H7 (cell line): Measurements from ENCODE around the gene C19orf53. TPM values are rescaled to one million over a fixed set of nuclear protein-coding genes. Genes with fewer than 3 reads are reported as not detected.
"Not testable (repeated sequence)": the region's sequence is repeated elsewhere in the genome, so short reads cannot be mapped to it uniquely, and the experiment has no call there.

Experiments
- DNase-seq: peaks from one replicate; pipeline ENCODE4 v3.0.0; 2012
- H3K27me3 ChIP-seq: 2 replicates; pipeline ENCODE4 v1.6.0; 2011; ENCODE audit warnings: mild to moderate bottlenecking, low read length; ENCODE audit not compliant: control insufficient read depth, insufficient read depth
- H3K36me3 ChIP-seq: replicated peaks from 2 replicates; pipeline ENCODE4 v1.5.1; 2011; ENCODE audit warnings: low read length; ENCODE audit not compliant: control insufficient read depth, insufficient read depth
- H3K4me3 ChIP-seq: 2 replicates; pipeline ENCODE4 v1.5.1; 2011; ENCODE audit warnings: low read depth, mild to moderate bottlenecking, control low read depth, low read length, moderate library complexity; ENCODE audit not compliant: insufficient read depth
- total RNA-seq: library from RNA; depleted of rRNA; stranded (reverse); fragments of >200 nt; shearing (Covaris generic); gene quantifications from 2 replicates; pipeline ENCODE4 v1.2.3, GENCODE V29; 2014

The C19orf53 gene
- total RNA-seq, 1 experiment from 2014 or later: 120 TPM

- H3K36me3 ChIP-seq: peaks cover 16% of the 10 kb centered on the region
- not testable (repeated sequence) for H3K4me3 ChIP-seq, H3K27me3 ChIP-seq, DNase-seq
Observed at GRCh38 chr19:13753622-13754021, 20.6 kb upstream of the C19orf53 start.

- Histone ChIP-seq H3K36me3 (peaks cover 21% of the 10 kb centered on the region), H3K4me3 (no peak overlapping the region), H3K27me3 (no peaks in the 10 kb centered on the region)
- no peak for DNase-seq
Observed at GRCh38 chr19:13756210-13756609, 18.0 kb upstream of the C19orf53 start.

DNA sequence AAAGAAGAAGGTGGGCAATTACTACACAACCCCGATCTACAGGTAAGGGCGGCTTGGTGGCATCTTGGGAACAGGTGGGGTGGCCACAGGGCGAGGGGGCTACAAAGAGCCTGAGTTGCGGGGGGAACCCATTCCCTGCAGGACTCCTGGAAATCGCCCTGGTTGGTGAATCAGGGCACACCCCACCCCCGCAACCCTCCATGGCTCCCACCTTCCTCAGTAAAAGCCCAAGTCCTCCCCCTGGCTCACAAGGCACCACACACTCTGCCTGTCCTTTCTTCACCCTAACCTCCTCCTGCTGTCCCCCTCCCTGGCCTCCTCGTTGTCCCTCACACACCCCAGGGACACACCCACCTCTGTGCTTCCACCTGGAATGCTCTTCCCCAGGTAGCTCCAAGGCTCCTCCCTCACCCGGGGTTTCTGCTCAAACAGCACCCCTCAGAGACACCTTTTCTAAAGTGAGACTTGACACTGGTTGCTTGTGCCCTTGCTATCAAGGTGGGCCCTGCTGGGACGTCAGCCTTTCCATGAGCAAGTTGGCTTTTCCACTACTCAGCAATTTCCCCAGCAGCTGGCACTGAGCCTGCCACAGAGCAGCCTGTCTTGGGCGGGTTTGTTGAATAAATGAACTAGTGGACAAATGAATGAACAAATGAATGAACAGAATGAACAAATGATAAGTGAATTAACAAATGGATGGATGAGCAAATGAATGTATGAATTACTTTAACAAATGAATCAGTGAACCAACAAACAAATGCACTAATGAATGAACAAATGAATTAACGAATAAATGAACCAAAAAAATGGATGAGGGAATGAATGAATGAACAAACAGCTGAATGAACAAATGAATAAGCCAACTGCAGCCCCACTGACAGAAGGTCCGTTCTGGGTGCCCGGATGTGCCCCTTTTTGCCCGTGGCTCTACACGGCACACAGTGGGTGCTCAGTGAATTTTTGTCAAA, 16.2 kb upstream of the C19orf53 start:
- Histone ChIP-seq H3K27me3 (no peaks in the 10 kb centered on the region), H3K4me3 (no peak overlapping the region), H3K36me3 (peaks cover 20% of the 10 kb centered on the region)
- no peak for DNase-seq

DNA sequence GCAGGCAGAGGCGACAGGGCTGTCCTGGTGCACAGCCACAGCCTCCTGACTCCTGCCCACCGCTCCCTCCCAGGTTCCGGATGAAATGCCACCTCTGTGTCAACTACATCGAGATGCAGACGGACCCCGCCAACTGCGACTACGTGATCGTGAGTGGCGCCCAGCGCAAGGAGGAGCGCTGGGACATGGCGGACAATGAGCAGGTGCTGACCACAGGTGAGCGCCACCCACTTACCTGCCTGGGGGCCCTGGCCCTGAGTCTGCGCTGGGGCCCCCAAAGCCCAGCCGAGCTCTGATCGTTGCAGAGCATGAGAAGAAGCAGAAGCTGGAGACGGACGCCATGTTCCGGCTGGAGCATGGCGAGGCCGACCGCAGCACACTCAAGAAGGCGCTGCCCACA, 15.5 kb upstream of the C19orf53 start:
- Histone ChIP-seq H3K4me3 (no peak overlapping the region), H3K36me3 (peaks cover 22% of the 10 kb centered on the region), H3K27me3 (no peaks in the 10 kb centered on the region)
- no peak for DNase-seq

DNA sequence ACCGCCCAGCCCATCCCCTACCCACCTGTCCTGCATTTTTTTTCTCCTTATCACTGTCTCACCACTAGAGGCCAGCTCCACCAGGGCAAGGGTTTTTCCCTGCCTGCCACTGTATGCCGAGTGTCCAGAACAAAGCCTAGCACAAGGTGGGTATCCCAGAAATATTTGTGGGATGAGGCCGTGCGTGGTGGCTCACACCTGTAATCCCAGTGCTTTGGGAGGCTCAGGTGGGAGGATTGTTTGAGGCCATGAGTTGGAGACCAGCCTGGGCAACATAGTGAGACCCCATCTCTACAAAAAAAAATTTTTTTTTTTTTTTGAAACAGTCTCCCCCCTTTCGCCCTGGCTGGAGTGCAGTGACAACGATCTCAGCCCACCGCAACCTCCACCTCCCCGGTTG, 12.8 kb upstream of the C19orf53 start:
- Histone ChIP-seq H3K4me3 (no peak overlapping the region), H3K27me3 (no peaks in the 10 kb centered on the region), H3K36me3 (peaks cover 12% of the 10 kb centered on the region)
- no peak for DNase-seq

DNA sequence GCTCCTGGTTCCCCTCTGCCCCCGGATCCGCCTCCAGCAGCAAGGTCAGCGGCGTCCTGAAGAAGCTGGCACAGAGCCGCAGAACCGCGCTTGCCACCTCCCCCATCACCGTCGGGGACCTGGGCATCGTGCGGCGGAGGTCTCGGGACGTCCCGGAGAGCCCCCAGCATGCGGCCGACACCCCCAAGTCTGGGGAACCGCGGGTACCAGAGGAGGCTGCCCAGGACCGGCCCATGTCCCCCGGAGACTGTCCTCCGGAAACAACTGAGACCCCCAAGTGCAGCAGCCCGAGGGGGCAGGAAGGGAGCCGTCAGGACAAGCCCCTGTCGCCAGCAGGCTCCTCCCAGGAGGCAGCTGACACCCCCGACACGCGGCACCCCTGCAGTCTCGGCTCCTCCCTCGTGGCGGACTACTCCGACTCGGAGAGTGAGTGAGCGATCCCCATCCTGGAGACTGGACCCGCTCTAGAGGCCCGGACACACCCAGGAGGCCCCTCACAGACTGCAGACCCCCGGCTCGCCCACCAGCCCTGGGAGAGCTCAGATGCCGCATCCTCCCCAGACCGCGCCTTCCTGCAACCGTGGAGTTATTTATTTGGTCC, 11.5 kb upstream of the C19orf53 start:
- no peaks in the 10 kb centered on the region for H3K27me3 ChIP-seq
- peak; percentile 65 for DNase-seq
- peaks cover 11% of the 10 kb centered on the region for H3K36me3 ChIP-seq
- H3K4me3 ChIP-seq: no peak overlapping the region

GRCh38 chr19:13763265-13763664, 11.0 kb upstream of the C19orf53 start:
- no peak overlapping the region for H3K4me3 ChIP-seq
- H3K27me3 ChIP-seq: no peaks in the 10 kb centered on the region
- DNase-seq: peak; percentile 34
- H3K36me3 ChIP-seq: peaks cover 10% of the 10 kb centered on the region

- no peaks in the 10 kb centered on the region for H3K27me3 ChIP-seq
- peak; percentile 93 for DNase-seq
- peaks cover 7% of the 10 kb centered on the region for H3K36me3 ChIP-seq
- H3K4me3 ChIP-seq: peak within 1 kb of the TSS; percentile 73
Observed at GRCh38 chr19:13764101-13764807, 10.0 kb upstream of the C19orf53 start, which contains the start of gene MRI1. MRI1 (plus strand) TSS chr19:13764522; CDS start chr19:13764589, 67 bp downstream.

- Histone ChIP-seq H3K36me3 (peaks cover 7% of the 10 kb centered on the region), H3K27me3 (no peaks in the 10 kb centered on the region), H3K4me3 (peak overlapping the region; percentile 73)
- DNase-seq: peak; percentile 81
Observed at GRCh38 chr19:13764821-13765394, 9.3 kb upstream of the C19orf53 start.

GRCh38 chr19:13765395-13766094, 8.7 kb upstream of the C19orf53 start:
- peak overlapping the region; percentile 73 for H3K4me3 ChIP-seq
- peaks cover 4% of the 10 kb centered on the region for H3K36me3 ChIP-seq
- no peaks in the 10 kb centered on the region for H3K27me3 ChIP-seq
- peak; percentile 73 for DNase-seq

GRCh38 chr19:13766095-13766481, 8.2 kb upstream of the C19orf53 start:
- no peak for DNase-seq
- peaks cover 4% of the 10 kb centered on the region for H3K36me3 ChIP-seq
- H3K4me3 ChIP-seq: no peak overlapping the region
- H3K27me3 ChIP-seq: no peaks in the 10 kb centered on the region

- DNase-seq: peak; percentile 49
- H3K4me3 ChIP-seq: no peak overlapping the region
- H3K36me3 ChIP-seq: no peaks in the 10 kb centered on the region; the same call in 1 of the 2 replicates
- H3K27me3 ChIP-seq: no peaks in the 10 kb centered on the region
Observed at GRCh38 chr19:13768510-13768909, 5.7 kb upstream of the C19orf53 start.

DNA sequence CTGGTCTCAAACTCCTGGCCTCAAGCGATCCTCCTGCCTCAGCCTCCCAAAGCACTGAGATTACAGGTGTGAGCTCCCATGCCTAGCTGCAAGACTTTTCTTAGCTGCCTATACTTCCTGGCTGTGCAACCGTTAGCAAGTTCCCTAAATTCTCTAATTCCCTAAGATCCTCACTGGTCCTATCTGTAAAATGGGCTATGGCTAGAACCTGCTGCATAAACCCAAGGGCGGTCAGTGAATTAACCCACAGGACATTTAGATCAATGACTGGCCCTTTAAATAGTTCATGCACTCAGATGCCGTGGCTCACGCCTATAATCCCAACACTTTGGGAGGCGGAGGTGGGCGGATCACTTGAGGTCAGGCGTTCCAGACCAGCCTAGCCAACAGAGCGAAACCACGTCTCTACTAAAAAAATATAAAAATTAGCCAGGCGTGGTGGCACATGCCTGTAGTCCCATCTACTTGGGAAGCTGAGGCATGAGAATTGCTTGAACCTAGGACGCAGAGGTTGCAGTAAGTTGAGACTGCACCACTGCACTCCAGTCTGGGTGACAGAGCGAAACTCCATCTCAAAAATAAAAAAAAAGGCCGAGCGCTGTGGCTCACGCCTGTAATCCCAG, 4.1 kb upstream of the C19orf53 start:
- H3K36me3 ChIP-seq: no peaks in the 10 kb centered on the region; the same call in 1 of the 2 replicates
- H3K27me3 ChIP-seq: no peaks in the 10 kb centered on the region
- DNase-seq: no peak
- H3K4me3 ChIP-seq: no peak overlapping the region
